ENCODE data around the gene ZNF763. TPM values are rescaled to one million over a fixed set of nuclear protein-coding genes. Genes with fewer than 3 reads are reported as not detected.

ZNF763 gene
- total RNA-seq, 1 experiment from 2014 or later = 0.77 TPM

DNA sequence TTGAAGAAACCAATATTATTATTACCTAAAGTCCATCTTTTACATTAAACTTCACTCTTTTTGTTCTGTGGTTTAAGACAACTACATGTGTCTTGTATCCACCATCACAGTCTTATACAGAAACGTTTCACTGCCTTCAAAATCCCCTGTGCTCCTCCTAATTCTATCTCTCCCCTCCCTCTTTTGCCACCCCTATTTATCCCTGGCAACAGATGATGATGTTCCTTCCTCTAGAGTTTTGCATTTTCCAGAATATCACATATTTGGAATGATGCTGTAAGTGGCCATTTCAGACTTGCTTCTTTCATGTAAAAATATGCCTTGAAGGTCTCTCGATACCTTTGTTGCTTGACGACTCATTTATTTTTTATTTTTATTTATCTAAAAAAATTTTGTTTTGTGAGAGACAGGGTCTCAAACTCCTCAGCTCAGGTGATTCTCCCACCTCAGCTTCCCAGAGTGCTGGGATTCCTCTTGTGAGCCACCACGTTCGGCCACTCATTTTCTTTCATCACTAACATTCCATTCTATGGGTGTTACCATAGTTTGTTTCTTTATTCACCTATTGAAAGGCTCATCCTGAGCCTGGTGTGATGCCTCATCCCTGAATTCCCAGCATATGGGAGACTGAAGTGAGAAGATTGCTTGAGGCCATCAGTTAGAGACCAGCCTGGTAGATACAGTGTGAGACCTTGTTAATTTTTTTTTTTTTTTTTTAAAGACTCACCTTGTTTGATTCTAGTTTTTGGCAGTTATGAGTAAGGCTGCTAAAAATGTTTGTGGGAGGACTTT lies 8.4 kb downstream of the ZNF763 start:
- Histone ChIP-seq H2BK120ac (ENCODE audit: low read depth, low read length, poor library complexity, severe bottlenecking) (no peak overlapping the region), H3K79me1 (ENCODE audit: insufficient read depth, low read depth, low read length, poor library complexity, severe bottlenecking) (no peaks in the 10 kb centered on the region), H3K9ac (ENCODE audit: extremely low read depth, insufficient read length, low read length) (no peak overlapping the region), H3K27me3 (ENCODE audit: insufficient read depth, low read length) (no peaks in the 10 kb centered on the region), H3K4me1 (ENCODE audit: insufficient read depth, low read length) (no peaks in the 10 kb centered on the region), H2BK20ac (ENCODE audit: low read depth, low read length, poor library complexity, severe bottlenecking) (no peak overlapping the region), H3K56ac (ENCODE audit: insufficient read length, low read depth, low read length) (no peak overlapping the region), H4K91ac (ENCODE audit: insufficient read length, low read depth, low read length) (no peak overlapping the region), H2BK5ac (ENCODE audit: insufficient read length, low read length) (no peak overlapping the region), H3K18ac (ENCODE audit: insufficient read length, low read depth, low read length) (no peak overlapping the region), H2BK12ac (ENCODE audit: insufficient read length, low read depth, low read length) (no peak overlapping the region), H3K14ac (ENCODE audit: insufficient read depth, low read length) (no peak overlapping the region), H3K23ac (ENCODE audit: insufficient read length, low read depth, low read length) (no peak overlapping the region), H2AFZ (ENCODE audit: low read length) (no peak overlapping the region), H3K23me2 (ENCODE audit: insufficient read length, low read depth, low read length, poor library complexity, severe bottlenecking) (no peaks in the 10 kb centered on the region), H2AK5ac (ENCODE audit: insufficient read length, low read length) (no peak overlapping the region), H3T11ph (ENCODE audit: low read length) (no peak overlapping the region), H3K4me2 (ENCODE audit: insufficient read depth, insufficient read length, low read length) (no peak overlapping the region), H3K9me3 (ENCODE audit: control insufficient read depth, low read depth, low read length) (peaks cover 16% of the 10 kb centered on the region), H3K79me2 (ENCODE audit: insufficient read depth, low read length) (no peaks in the 10 kb centered on the region), H4K5ac (ENCODE audit: insufficient read length, low read depth, low read length) (no peak overlapping the region), H4K20me1 (ENCODE audit: control insufficient read depth, insufficient read depth, insufficient read length) (no peaks in the 10 kb centered on the region), H3K4ac (ENCODE audit: low read depth, low read length) (no peak overlapping the region), H4K8ac (replicated peaks; ENCODE audit: insufficient read length, low read depth, low read length) (no peak overlapping the region), H3K27ac (ENCODE audit: insufficient read length, low read depth, low read length) (no peak overlapping the region), H2BK15ac (ENCODE audit: low read depth, low read length) (no peak overlapping the region)
- TF ChIP-seq, protein P1, sequence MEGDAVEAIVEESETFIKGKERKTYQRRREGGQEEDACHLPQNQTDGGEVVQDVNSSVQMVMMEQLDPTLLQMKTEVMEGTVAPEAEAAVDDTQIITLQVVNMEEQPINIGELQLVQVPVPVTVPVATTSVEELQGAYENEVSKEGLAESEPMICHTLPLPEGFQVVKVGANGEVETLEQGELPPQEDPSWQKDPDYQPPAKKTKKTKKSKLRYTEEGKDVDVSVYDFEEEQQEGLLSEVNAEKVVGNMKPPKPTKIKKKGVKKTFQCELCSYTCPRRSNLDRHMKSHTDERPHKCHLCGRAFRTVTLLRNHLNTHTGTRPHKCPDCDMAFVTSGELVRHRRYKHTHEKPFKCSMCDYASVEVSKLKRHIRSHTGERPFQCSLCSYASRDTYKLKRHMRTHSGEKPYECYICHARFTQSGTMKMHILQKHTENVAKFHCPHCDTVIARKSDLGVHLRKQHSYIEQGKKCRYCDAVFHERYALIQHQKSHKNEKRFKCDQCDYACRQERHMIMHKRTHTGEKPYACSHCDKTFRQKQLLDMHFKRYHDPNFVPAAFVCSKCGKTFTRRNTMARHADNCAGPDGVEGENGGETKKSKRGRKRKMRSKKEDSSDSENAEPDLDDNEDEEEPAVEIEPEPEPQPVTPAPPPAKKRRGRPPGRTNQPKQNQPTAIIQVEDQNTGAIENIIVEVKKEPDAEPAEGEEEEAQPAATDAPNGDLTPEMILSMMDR (conservative IDR thresholded peaks at IDR 0.05) = no peak
- Mint-ChIP-seq H3K9me3 (peaks cover 42 to 66% of the 10 kb centered on the region in 2 experiments), H3K4me3 (no peak overlapping the region), H3K27ac (no peak overlapping the region), H3K36me3 (ENCODE audit: insufficient read depth in 1 of 3, low read depth in 3 of 3) (peaks cover 27 to 51% (median 45%) of the 10 kb centered on the region in 3 experiments), H3K27me3 (ENCODE audit: low read depth) (peaks cover 4% of the 10 kb centered on the region), H3K4me1 (no peaks in the 10 kb centered on the region)
- no CpG with 5 or more reads among the region's 5 CpGs for WGBS (ENCODE audit: extremely low coverage, insufficient read length, low lambda C conversion rate)
- DNase-seq = no peak

Data from H9 (cell line).